Kidney (tissue), 14 donors: ENCODE data around the gene EIF4A2. TPM values are rescaled to one million over a fixed set of nuclear protein-coding genes. Genes with fewer than 3 reads are reported as not detected.
A peak's percentile ranks its signal among the peaks of the same experiment; 100 is the strongest.

Experiments
- DNase-seq, 5 donors: peaks; one replicate each; pipeline ENCODE4 v3.0.0-alpha.2; 2013 to 2020
- FAIRE-seq: peaks from 2 replicates; lab custom pipeline; 2012; peaks lifted over from hg19 to GRCh38; lab: Jason Lieb, UNC
- H3K27ac ChIP-seq, 2 donors: one replicate each; pipeline ENCODE4 v1.7.0; 2013; ENCODE audit warnings: low read depth in 2 of 2, low read length in 2 of 2, inconsistent platforms in 1 of 2
- H3K27me3 ChIP-seq: one replicate; pipeline ENCODE4 v1.7.1; 2013; ENCODE audit warnings: low read length, inconsistent platforms; ENCODE audit not compliant: control insufficient read depth, insufficient read depth
- H3K36me3 ChIP-seq, 3 donors: one replicate each; pipeline versions ENCODE4 v1.7.0 to v1.7.1; 2013; ENCODE audit warnings: low read length in 3 of 3, control low read depth in 1 of 3, inconsistent platforms in 1 of 3; ENCODE audit not compliant: insufficient read depth in 3 of 3, control insufficient read depth in 2 of 3
- H3K4me1 ChIP-seq, 3 donors: one replicate each; pipeline versions ENCODE4 v1.7.0 to v1.7.1; 2013; ENCODE audit warnings: low read length in 3 of 3, inconsistent platforms in 1 of 3, low read depth in 1 of 3; ENCODE audit not compliant: control insufficient read depth in 2 of 3, insufficient read depth in 2 of 3
- H3K4me3 ChIP-seq, 3 donors: one replicate each; pipeline versions ENCODE4 v1.7.0 to v1.8.1; 2013; ENCODE audit warnings: low read length in 3 of 3, control low read depth in 1 of 3, inconsistent platforms in 1 of 3
- H3K9ac ChIP-seq, 3 donors: one replicate each; pipeline versions ENCODE4 v1.7.0 to v1.7.1; 2013; ENCODE audit warnings: low read length in 3 of 3, control low read depth in 1 of 3, inconsistent platforms in 1 of 3
- H3K9me3 ChIP-seq, 3 donors: one replicate each; pipeline versions ENCODE4 v1.7.0 to v1.7.1; 2013; ENCODE audit warnings: low read length in 3 of 3, control low read depth in 1 of 3, inconsistent platforms in 1 of 3; ENCODE audit not compliant: control insufficient read depth in 2 of 3, insufficient read depth in 1 of 3
- intact Hi-C: fragments of 100-400 bp; cut with DNase I; formaldehyde crosslinking; loops from one replicate; pipeline ENCODE4 v1.11.1; 2022
- polyA plus RNA-seq: library from polyadenylated mRNA; stranded (reverse); fragments of 350-450 nt; fragmentation: Illumina TruSeq; extraction: RNeasy Lipid Tissue Mini Kit (QIAGEN cat#74804); gene quantifications from one replicate; pipeline ENCODE4 v1.2.3, GENCODE V29; 2014; ENCODE audit warnings: low read depth, low replicate concordance; ENCODE audit not compliant: insufficient read depth
- total RNA-seq: library from RNA; stranded (reverse); fragmentation: NEBNext Ultra II Directional; extraction: Animal tissue kit (Norgen Biotek cat#: 25700); gene quantifications from one replicate; pipeline ENCODE4 v1.2.1, GENCODE V29; 2021
- TF ChIP-seq, protein P1 (sequence below): IDR thresholded peaks from 3 replicates; pipeline ENCODE4 v1.5.1; 2012; ENCODE audit warnings: mild to moderate bottlenecking, moderate library complexity, borderline replicate concordance; ENCODE audit not compliant: insufficient read depth; ENCODE audit errors: extremely low read depth
- donor health status: control.
- donor health status: control.
- donor health status: control.
- donor health status: control.
- donor health status: control.
- donor health status: DM: yes; HTN: yes; CAD: no.
- donor health status: Normal renal cell carcinoma (clear cell type).

EIF4A2 gene
- total and polyA plus RNA-seq, 2 donors from 2014 or later: 310 to 333 TPM

DNA sequence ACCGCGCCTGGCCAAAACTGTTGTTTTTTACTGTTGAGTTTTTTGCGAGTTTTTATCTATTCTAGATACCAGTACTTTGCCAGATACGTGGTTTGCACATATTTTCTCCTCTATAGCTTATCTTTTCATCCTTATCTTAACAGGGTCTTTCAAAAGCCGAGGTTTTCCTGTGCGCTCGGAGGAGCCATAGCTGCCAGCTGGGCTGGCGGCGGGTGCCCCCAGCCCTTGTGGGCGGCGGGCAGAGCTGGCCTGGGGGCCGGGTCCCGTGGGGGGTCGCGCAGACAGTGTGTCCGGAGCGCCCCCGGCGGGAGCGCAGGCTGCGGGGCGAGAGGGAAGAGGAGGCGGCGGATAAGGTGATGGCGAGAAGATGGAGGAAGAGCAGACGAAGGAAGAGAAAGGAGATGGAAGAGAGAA lies 11.1 kb upstream of the EIF4A2 start:
- no peak overlapping the region for H3K27ac ChIP-seq
- peak overlapping the region; percentile 66 to 86 (median 69) for H3K4me3 ChIP-seq
- H3K9me3 ChIP-seq: no peaks in the 10 kb centered on the region
- no peaks in the 10 kb centered on the region for H3K4me1 ChIP-seq
- no peaks in the 10 kb centered on the region for H3K27me3 ChIP-seq
- DNase-seq: no peak
- TF ChIP-seq, protein P1, sequence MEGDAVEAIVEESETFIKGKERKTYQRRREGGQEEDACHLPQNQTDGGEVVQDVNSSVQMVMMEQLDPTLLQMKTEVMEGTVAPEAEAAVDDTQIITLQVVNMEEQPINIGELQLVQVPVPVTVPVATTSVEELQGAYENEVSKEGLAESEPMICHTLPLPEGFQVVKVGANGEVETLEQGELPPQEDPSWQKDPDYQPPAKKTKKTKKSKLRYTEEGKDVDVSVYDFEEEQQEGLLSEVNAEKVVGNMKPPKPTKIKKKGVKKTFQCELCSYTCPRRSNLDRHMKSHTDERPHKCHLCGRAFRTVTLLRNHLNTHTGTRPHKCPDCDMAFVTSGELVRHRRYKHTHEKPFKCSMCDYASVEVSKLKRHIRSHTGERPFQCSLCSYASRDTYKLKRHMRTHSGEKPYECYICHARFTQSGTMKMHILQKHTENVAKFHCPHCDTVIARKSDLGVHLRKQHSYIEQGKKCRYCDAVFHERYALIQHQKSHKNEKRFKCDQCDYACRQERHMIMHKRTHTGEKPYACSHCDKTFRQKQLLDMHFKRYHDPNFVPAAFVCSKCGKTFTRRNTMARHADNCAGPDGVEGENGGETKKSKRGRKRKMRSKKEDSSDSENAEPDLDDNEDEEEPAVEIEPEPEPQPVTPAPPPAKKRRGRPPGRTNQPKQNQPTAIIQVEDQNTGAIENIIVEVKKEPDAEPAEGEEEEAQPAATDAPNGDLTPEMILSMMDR: no peak
- peak overlapping the region; percentile 16 to 65 (median 20) for H3K9ac ChIP-seq
- FAIRE-seq: no peak
- H3K36me3 ChIP-seq: no peaks in the 10 kb centered on the region
- intact Hi-C loops: no loop called here

DNA sequence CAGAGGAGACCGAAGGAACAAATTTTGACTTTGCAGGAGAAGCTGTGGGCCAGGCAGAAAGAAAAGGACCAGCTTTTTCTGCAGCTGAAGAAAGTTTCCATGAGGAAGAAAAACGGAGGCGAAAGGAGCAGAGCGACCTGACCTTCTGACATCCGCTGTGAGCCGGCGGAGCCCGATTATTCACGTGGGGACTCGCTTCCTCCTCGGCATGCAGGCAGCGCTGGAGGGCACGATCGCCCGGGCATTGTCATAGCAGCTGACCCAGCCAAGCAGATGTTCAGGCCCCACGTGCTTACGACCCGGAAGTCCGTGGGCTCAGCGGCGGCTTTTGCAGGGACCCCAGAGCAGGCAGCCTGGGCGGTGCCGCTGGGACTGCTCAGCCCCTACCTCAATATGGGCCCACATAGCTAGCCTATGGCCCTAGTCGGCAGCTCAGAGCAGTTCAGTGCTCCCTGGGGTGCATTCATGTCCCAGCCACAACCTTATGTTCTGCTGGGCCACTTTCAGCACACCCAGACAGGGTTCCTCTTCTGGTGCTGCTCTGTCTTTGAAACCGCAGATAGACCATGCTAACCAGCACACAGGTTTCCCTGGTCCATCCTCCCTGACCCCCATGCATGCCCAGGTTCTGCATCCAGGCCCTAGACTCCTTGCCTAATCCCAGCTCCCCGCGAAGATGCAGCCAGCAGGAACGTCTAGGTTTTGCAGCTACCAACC lies 10.5 kb upstream of the EIF4A2 start:
- TF ChIP-seq, protein P1: no peak
- peak; percentile 62 to 92 (median 69) for DNase-seq
- H3K9ac ChIP-seq: peak overlapping the region; percentile 16 to 65 (median 20)
- no peaks in the 10 kb centered on the region for H3K36me3 ChIP-seq
- H3K27ac ChIP-seq: no peak overlapping the region
- intact Hi-C loops: no loop called here
- FAIRE-seq: no peak
- no peaks in the 10 kb centered on the region for H3K4me1 ChIP-seq
- no peaks in the 10 kb centered on the region for H3K27me3 ChIP-seq
- no peaks in the 10 kb centered on the region for H3K9me3 ChIP-seq
- H3K4me3 ChIP-seq: peak overlapping the region; percentile 66 to 86 (median 69)

DNA sequence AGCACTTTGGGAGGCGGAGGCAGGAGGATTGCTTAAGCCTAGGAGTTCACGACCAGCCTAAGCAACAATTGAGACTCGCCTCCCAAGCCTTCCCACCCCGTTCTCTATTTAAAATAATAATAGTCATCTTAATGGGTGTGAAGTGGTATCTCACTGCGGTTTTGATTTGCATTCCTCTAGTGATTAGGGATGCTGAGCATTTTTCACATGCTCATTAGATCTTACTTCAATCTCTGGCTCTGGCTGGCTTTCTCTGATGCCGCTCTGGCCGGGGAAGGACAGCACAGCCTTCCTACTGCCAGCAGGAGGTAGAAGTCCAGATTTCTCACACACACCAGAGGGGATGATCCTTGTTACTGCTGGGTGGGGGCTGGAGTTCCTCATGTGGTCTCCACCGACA lies 7.4 kb upstream of the EIF4A2 start:
- H3K4me1 ChIP-seq: no peaks in the 10 kb centered on the region
- H3K36me3 ChIP-seq: no peaks in the 10 kb centered on the region
- H3K27me3 ChIP-seq: no peaks in the 10 kb centered on the region
- no peak overlapping the region for H3K4me3 ChIP-seq
- H3K9ac ChIP-seq: no peak overlapping the region
- intact Hi-C loops: no loop called here
- TF ChIP-seq, protein P1: no peak
- no peak for DNase-seq
- H3K27ac ChIP-seq: no peak overlapping the region
- FAIRE-seq: no peak
- H3K9me3 ChIP-seq: no peaks in the 10 kb centered on the region
